Activated CD8-positive, alpha-beta memory T cell treated with anti-CD3 and anti-CD28 coated beads, Interleukin-2, amount 50 U/mL, for 48 hours (primary cell): ENCODE data around the gene RPLP2.

Experiments
- DNase-seq: peaks from one replicate; pipeline ENCODE4 v3.0.0-alpha.2; 2020

RPLP2 gene

GRCh38 chr11:809287-810039, at the start of gene RPLP2:
Gene RPLP2, plus strand, starts transcription at chr11:809967. Its CDS starts 268 bp downstream, at chr11:810235.
- peak; percentile 99 for DNase-seq

GRCh38 chr11:760236-760635, 49.5 kb upstream of the RPLP2 start:
- no peak for DNase-seq

- no peak for DNase-seq
These were observed 48.1 kb upstream of the RPLP2 start for GRCh38 chr11:761526-762108.

GRCh38 chr11:762421-763072, 47.2 kb upstream of the RPLP2 start:
- peak; percentile 55 for DNase-seq

- no peak for DNase-seq
These were observed 46.7 kb upstream of the RPLP2 start for GRCh38 chr11:763073-763463.

- peak; percentile 56 for DNase-seq
These were observed 46.0 kb upstream of the RPLP2 start for GRCh38 chr11:763549-764321.

GRCh38 chr11:764322-765024, 45.3 kb upstream of the RPLP2 start:
- DNase-seq = no peak

GRCh38 chr11:765025-765801, 44.6 kb upstream of the RPLP2 start:
- DNase-seq = peak; percentile 77

- DNase-seq = no peak
These were observed 44.0 kb upstream of the RPLP2 start for GRCh38 chr11:765802-766091.

GRCh38 chr11:766106-766935, 43.4 kb upstream of the RPLP2 start:
- no peak for DNase-seq

- DNase-seq = no peak
These were observed 42.9 kb upstream of the RPLP2 start for GRCh38 chr11:766936-767210.

- peak; percentile 54 for DNase-seq
These were observed 42.5 kb upstream of the RPLP2 start for GRCh38 chr11:767238-767637.

GRCh38 chr11:769887-770641, 39.7 kb upstream of the RPLP2 start:
- no peak for DNase-seq

- no peak for DNase-seq
These were observed 38.8 kb upstream of the RPLP2 start for GRCh38 chr11:770642-771616.

GRCh38 chr11:771617-772204, 38.1 kb upstream of the RPLP2 start:
- no peak for DNase-seq

GRCh38 chr11:772429-773390, 37.1 kb upstream of the RPLP2 start:
- no peak for DNase-seq

GRCh38 chr11:773425-773824, 36.3 kb upstream of the RPLP2 start:
- no peak for DNase-seq

- no peak for DNase-seq
These were observed 35.9 kb upstream of the RPLP2 start for GRCh38 chr11:773830-774229.
